Parathyroid adenoma (tissue), 2 donors: ENCODE results near the gene NBEA.

Experiments used
- H2AFZ ChIP-seq: fragments of 300-600 bp; sonication (generic); one replicate; pipeline ENCODE4 v1.7.0; 2017; ENCODE audit warnings: antibody characterized with exemption, mild to moderate bottlenecking
- H3K27ac ChIP-seq: fragments of 300-600 bp; sonication (generic); one replicate; pipeline ENCODE4 v1.7.0; 2017
- H3K27me3 ChIP-seq: fragments of 300-600 bp; sonication (generic); one replicate; pipeline ENCODE4 v1.7.0; 2017; ENCODE audit warnings: low read length; ENCODE audit not compliant: control insufficient read depth, insufficient read depth
- H3K36me3 ChIP-seq: fragments of 300-600 bp; sonication (generic); one replicate; pipeline ENCODE4 v1.7.0; 2017; ENCODE audit warnings: low read length; ENCODE audit not compliant: control insufficient read depth, insufficient read depth
- H3K4me1 ChIP-seq: fragments of 300-600 bp; sonication (generic); one replicate; pipeline ENCODE4 v1.7.0; 2017; ENCODE audit warnings: control low read depth
- H3K4me2 ChIP-seq: fragments of 300-600 bp; sonication (generic); one replicate; pipeline ENCODE4 v1.7.0; 2017; ENCODE audit warnings: low read length
- H3K4me3 ChIP-seq: fragments of 300-600 bp; sonication (generic); one replicate; pipeline ENCODE4 v1.7.0; 2017; ENCODE audit warnings: low read depth, low read length
- H3K79me2 ChIP-seq: fragments of 300-600 bp; sonication (generic); one replicate; pipeline ENCODE4 v1.7.0; 2017; ENCODE audit warnings: control low read depth
- H3K9ac ChIP-seq: fragments of 300-600 bp; sonication (generic); one replicate; pipeline ENCODE4 v1.7.0; 2017; ENCODE audit warnings: mild to moderate bottlenecking
- H3K9me3 ChIP-seq: fragments of 300-600 bp; sonication (generic); one replicate; pipeline ENCODE4 v1.7.0; 2017; ENCODE audit warnings: low read length; ENCODE audit not compliant: control insufficient read depth
- TF ChIP-seq, protein P1 (sequence below): fragments of 300-600 bp; sonication (generic); IDR thresholded peaks from one replicate; pipeline ENCODE4 v1.7.0; 2017; ENCODE audit warnings: antibody characterized with exemption, mild to moderate bottlenecking
- donor health status: primary hyperparathyroidism.

The NBEA gene

DNA sequence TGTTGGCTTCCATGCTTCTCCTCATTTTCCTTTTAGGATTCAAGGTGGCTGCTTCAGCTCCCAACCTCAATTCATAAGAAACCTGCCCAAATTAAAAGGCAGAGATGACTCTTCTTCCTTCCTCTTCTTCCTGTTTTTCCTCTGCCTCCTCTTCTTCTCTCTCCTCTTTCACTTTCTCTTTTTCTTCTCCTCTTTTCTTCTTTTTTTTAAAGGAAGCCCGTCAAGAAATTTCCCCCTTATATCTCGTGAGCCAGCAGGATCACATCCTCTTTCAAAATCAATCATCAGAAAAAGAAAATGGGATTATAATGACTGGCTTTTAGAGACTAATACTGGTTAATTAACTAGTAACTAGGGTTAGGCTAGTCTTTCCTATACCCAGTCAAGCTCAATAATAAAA is 220.3 kb downstream of the NBEA start:
- no peak overlapping the region for H2AFZ ChIP-seq
- no peak overlapping the region for H3K4me3 ChIP-seq
- H3K4me2 ChIP-seq, result no peak overlapping the region
- H3K27ac ChIP-seq, result no peak overlapping the region
- H3K36me3 ChIP-seq, result no peaks in the 10 kb centered on the region
- H3K9me3 ChIP-seq, result no peaks in the 10 kb centered on the region
- H3K27me3 ChIP-seq, result no peaks in the 10 kb centered on the region
- TF ChIP-seq, protein P1, sequence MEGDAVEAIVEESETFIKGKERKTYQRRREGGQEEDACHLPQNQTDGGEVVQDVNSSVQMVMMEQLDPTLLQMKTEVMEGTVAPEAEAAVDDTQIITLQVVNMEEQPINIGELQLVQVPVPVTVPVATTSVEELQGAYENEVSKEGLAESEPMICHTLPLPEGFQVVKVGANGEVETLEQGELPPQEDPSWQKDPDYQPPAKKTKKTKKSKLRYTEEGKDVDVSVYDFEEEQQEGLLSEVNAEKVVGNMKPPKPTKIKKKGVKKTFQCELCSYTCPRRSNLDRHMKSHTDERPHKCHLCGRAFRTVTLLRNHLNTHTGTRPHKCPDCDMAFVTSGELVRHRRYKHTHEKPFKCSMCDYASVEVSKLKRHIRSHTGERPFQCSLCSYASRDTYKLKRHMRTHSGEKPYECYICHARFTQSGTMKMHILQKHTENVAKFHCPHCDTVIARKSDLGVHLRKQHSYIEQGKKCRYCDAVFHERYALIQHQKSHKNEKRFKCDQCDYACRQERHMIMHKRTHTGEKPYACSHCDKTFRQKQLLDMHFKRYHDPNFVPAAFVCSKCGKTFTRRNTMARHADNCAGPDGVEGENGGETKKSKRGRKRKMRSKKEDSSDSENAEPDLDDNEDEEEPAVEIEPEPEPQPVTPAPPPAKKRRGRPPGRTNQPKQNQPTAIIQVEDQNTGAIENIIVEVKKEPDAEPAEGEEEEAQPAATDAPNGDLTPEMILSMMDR, result no peak
- no peak overlapping the region for H3K9ac ChIP-seq
- no peaks in the 10 kb centered on the region for H3K4me1 ChIP-seq
- H3K79me2 ChIP-seq, result no peaks in the 10 kb centered on the region

DNA sequence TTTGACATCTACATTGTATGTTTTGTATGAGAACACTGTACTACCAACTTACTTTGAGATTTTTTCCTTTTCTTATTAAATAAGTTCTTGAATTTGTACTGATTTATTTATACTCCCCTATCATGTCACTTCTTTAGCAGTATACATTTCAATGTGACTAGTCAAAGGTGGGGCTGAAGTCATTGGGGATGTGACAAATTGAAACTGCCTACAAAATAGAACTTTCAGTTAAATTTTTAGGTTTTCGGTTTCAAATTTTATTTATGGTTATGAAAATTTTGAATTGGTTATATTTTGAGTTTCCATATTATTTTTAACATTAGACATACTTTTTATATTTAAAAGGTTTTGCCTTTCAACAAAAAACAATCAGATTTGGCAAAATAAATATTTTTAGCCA is 221.6 kb downstream of the NBEA start:
- no peak overlapping the region for H3K4me2 ChIP-seq
- no peaks in the 10 kb centered on the region for H3K36me3 ChIP-seq
- no peak overlapping the region for H3K4me3 ChIP-seq
- no peaks in the 10 kb centered on the region for H3K4me1 ChIP-seq
- no peaks in the 10 kb centered on the region for H3K9me3 ChIP-seq
- H2AFZ ChIP-seq, result no peak overlapping the region
- H3K27me3 ChIP-seq, result no peaks in the 10 kb centered on the region
- H3K79me2 ChIP-seq, result no peaks in the 10 kb centered on the region
- TF ChIP-seq, protein P1, result no peak
- no peak overlapping the region for H3K9ac ChIP-seq
- no peak overlapping the region for H3K27ac ChIP-seq

DNA sequence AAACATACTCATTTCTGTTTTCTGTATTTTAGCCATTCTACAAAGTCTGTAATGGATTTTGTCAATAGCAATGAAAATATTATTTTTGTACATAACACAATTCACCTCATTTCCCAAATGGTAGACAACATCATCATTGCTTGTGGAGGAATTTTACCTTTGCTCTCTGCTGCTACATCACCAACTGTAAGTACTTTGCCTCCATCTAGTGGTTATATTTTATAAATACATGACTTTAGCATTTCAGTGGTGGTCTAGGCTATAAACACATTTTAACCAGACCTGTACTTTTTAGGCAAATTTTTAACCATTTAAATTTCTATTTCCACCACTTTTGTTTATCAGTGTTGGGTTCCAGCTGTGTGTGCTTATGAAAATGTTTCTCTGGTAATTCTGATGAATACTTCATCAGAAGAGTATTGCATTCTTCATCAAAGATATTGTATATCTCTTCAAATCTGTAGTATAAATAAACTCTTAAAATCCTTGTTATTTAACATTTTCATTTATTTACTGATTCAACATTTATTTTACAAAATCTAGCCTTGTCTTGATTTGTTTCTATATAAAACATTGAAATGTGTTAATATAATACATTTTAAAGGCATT is 222.4 kb downstream of the NBEA start:
- no peak overlapping the region for H3K4me2 ChIP-seq
- no peaks in the 10 kb centered on the region for H3K27me3 ChIP-seq
- no peak overlapping the region for H3K9ac ChIP-seq
- H3K27ac ChIP-seq, result no peak overlapping the region
- TF ChIP-seq, protein P1, result peak; percentile 50
- no peaks in the 10 kb centered on the region for H3K36me3 ChIP-seq
- H3K79me2 ChIP-seq, result no peaks in the 10 kb centered on the region
- H3K4me1 ChIP-seq, result no peaks in the 10 kb centered on the region
- H3K4me3 ChIP-seq, result no peak overlapping the region
- no peak overlapping the region for H2AFZ ChIP-seq
- no peaks in the 10 kb centered on the region for H3K9me3 ChIP-seq

DNA sequence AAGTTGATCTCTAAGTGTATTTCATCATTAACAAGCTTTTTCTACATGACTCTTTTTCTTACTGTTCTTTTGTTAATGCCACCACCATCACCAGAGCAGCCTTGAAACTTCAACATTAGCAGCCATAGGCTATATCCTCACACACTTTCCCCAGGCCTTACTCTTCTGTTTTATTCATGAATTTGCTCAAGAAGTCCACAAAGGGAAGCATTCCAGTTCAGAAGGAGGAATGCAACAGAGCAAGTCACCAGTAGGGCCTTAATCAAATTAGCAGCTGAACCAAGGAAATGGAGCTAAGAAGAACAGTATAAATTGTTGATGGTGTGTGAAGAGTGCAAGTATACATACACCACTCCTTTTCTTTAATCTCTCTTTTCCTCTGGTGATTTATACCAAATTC is 223.1 kb downstream of the NBEA start:
- Histone ChIP-seq H3K79me2 (no peaks in the 10 kb centered on the region), H3K9ac (no peak overlapping the region), H3K4me1 (no peaks in the 10 kb centered on the region), H3K36me3 (no peaks in the 10 kb centered on the region), H3K27ac (no peak overlapping the region), H3K4me2 (no peak overlapping the region), H2AFZ (no peak overlapping the region), H3K9me3 (no peaks in the 10 kb centered on the region), H3K27me3 (no peaks in the 10 kb centered on the region), H3K4me3 (no peak overlapping the region)
- TF ChIP-seq, protein P1, result no peak

DNA sequence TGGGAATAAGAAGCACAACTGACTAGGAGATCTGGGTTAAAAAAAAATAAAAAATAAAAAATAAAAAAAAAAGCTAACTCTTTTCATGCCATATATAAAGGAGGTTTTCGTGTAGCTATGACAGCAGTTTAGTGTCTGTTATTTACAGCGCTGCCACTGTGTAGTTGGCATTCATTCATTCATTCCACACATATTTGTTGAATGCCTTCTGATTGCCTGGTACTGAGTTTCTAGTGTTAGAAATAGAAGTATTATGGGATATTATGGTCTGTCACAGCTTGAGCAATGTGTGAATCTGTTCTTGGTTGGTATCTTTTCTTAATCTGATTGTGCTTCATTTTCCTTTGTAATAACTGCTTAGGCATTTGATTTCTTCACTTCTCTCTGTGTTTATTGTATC is 237.4 kb downstream of the NBEA start:
- Histone ChIP-seq H3K27me3 (no peaks in the 10 kb centered on the region), H3K79me2 (no peaks in the 10 kb centered on the region), H2AFZ (no peak overlapping the region), H3K9ac (no peak overlapping the region), H3K4me3 (no peak overlapping the region), H3K4me2 (no peak overlapping the region), H3K9me3 (no peaks in the 10 kb centered on the region), H3K36me3 (no peaks in the 10 kb centered on the region), H3K27ac (no peak overlapping the region), H3K4me1 (no peaks in the 10 kb centered on the region)
- TF ChIP-seq, protein P1, result no peak
